ENCODE data around the gene MAMDC2.

- TF ChIP-seq CTCF (IDR thresholded peaks at IDR 0.05; ENCODE audit: insufficient read depth, low read depth, low read length) (no peak), EZH2 (IDR thresholded peaks at IDR 0.05; ENCODE audit: insufficient read depth, low read length) (no peak)
These were observed 64.5 kb downstream of the MAMDC2 start for GRCh38 chr9:70108181-70108580.

Measured in astrocyte (in vitro differentiated cells and primary cell).